Measurements from ENCODE around the gene SLC35A3. TPM values are rescaled to one million over a fixed set of nuclear protein-coding genes. Genes with fewer than 3 reads are reported as not detected.
"Not testable (repeated sequence)": the region's sequence is repeated elsewhere in the genome, so short reads cannot be mapped to it uniquely, and the experiment has no call there.

Gene SLC35A3
- total RNA-seq, 1 donor from 2014 or later: 12.9 TPM

DNA sequence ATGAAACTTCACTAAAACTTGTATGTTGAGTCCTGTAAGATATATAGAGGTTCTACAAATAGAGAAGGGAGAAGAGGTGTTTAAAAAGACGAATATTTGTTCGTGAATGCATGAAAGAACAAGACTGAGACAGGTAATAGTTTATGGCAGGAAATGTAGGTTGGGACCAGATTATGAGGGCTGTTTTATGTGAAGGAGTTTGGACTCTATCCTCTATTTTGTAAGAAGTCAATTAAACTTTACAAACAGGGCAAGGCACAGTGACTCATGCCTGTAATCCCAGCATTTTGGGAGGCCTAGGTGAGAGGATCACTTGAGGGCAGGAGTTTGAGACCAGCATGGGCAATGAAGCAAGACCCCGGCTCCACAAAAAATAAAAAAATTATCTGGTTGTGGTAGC is 5.7 kb downstream of the SLC35A3 start:
- no peak for DNase-seq (ENCODE audit: low read depth)
- TF ChIP-seq, protein P1, sequence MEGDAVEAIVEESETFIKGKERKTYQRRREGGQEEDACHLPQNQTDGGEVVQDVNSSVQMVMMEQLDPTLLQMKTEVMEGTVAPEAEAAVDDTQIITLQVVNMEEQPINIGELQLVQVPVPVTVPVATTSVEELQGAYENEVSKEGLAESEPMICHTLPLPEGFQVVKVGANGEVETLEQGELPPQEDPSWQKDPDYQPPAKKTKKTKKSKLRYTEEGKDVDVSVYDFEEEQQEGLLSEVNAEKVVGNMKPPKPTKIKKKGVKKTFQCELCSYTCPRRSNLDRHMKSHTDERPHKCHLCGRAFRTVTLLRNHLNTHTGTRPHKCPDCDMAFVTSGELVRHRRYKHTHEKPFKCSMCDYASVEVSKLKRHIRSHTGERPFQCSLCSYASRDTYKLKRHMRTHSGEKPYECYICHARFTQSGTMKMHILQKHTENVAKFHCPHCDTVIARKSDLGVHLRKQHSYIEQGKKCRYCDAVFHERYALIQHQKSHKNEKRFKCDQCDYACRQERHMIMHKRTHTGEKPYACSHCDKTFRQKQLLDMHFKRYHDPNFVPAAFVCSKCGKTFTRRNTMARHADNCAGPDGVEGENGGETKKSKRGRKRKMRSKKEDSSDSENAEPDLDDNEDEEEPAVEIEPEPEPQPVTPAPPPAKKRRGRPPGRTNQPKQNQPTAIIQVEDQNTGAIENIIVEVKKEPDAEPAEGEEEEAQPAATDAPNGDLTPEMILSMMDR (conservative IDR thresholded peaks at IDR 0.05; ENCODE audit: low read depth, low read length): no peak
- H3K4me3 ChIP-seq (ENCODE audit: low read depth, low read length): no peak overlapping the region

DNA sequence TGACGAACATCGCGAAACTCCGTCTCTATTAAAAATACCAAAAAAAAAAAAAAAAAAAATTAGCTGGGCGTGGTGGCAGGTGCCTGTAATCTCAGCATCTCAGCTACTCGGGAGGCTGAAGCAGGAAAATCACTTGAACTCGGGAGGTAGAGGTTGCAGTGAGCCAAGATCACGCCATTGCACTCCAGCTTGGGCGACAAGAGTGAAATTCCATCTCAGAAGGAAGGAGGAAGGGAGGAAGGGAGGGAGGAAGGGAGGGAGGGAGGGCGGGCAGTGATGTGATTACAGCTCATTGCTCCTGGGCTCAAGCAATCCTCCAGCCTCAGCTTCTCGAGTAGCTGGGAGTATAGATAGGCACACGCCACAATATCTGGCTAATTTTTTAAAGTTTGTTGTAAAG is 7.5 kb downstream of the SLC35A3 start:
- not testable (repeated sequence) for H3K4me3 ChIP-seq (ENCODE audit: low read depth, low read length); DNase-seq (ENCODE audit: low read depth)

DNA sequence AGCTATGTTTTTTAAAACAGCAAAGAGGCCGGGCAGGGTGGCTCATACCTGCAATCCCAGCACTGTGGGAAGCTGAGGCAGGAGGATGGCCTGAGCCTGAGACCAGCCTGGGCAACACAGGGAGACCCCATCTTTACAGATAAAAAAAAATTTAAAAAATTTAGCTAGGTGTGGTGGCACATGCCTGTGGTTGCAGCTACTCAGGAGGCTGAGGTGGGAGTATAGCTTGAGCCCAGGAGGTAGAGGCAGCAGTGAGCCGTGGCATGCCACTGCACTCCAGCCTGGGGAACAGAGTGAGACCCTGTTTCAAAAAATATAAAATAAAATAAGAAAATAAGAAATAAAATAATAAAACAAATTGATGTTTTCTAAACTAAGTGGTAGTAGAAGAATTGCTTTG is 8.4 kb downstream of the SLC35A3 start:
- no peak for DNase-seq (ENCODE audit: low read depth)
- H3K4me3 ChIP-seq (ENCODE audit: low read depth, low read length): no peak overlapping the region
- TF ChIP-seq, protein P1 (conservative IDR thresholded peaks at IDR 0.05; ENCODE audit: low read depth, low read length): no peak

DNA sequence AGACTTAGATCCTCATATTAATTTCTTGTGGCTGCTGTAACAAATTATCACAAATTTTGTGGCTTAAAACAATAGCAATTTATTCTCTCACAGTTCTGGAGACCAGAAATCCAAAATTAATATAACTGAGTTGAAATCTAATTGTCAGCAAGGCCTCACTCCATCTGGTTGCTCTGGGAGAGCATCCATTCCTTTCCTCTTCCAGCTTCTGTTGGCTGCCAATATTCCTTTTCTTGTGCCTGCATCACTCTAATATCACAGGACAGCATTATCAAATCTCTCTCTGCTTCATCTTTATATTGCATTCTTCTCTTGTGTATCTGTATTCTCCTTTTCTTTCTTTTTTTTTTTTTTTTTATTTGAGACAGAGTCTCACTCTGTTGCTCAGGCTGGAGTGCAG is 9.3 kb downstream of the SLC35A3 start:
- no peak overlapping the region for H3K4me3 ChIP-seq (ENCODE audit: low read depth, low read length)
- TF ChIP-seq, protein P1 (conservative IDR thresholded peaks at IDR 0.05; ENCODE audit: low read depth, low read length): no peak
- no peak for DNase-seq (ENCODE audit: low read depth)

DNA sequence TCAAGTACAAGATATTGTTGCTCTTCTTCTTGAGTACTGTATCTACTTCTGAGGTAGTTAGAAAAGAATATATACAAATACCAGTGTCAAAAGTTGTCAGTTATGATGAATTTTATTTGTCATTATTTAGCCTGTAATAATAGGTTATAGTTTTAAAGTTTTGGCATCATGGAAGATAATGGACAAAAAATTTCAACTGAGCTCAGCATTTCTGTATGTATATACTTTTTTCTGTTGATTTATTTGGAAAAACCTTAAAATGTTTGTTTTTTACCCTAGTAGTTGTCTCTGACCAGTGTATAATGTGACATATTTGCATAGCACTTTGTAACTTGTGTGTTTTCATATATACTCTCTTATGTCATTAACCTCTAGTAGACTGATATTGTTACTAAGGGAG is 11.1 kb downstream of the SLC35A3 start:
- no peak overlapping the region for H3K4me3 ChIP-seq (ENCODE audit: low read depth, low read length)
- no peak for DNase-seq (ENCODE audit: low read depth)
- TF ChIP-seq, protein P1 (conservative IDR thresholded peaks at IDR 0.05; ENCODE audit: low read depth, low read length): no peak

DNA sequence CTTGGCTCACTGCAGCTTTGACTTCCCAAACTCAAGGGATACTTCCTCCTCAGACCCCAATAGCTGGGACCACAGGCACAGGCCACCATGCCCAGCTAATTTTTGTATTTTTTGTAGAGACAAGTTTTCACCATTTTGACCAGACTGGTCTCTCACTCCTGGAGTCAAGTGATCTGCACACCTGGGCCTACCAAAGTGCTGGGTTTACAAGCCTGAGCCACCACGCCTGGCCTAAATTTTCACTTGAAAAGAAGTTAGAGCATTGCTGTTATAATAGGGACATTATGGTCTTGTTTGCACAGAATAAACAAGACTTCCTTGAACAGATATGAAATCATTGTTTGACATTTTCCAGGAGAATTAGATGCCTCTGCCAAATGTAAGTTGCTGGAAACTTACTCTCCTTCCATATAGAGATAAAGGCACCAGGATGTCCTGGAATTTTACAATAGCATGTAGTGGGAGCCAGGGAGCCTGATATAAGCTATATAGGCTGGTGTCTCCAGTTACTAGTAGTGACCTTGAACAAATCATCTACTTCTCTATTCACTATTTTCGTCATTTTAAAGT is 16.9 kb downstream of the SLC35A3 start:
- TF ChIP-seq, protein P1 (conservative IDR thresholded peaks at IDR 0.05; ENCODE audit: low read depth, low read length): no peak
- no peak overlapping the region for H3K4me3 ChIP-seq (ENCODE audit: low read depth, low read length)

DNA sequence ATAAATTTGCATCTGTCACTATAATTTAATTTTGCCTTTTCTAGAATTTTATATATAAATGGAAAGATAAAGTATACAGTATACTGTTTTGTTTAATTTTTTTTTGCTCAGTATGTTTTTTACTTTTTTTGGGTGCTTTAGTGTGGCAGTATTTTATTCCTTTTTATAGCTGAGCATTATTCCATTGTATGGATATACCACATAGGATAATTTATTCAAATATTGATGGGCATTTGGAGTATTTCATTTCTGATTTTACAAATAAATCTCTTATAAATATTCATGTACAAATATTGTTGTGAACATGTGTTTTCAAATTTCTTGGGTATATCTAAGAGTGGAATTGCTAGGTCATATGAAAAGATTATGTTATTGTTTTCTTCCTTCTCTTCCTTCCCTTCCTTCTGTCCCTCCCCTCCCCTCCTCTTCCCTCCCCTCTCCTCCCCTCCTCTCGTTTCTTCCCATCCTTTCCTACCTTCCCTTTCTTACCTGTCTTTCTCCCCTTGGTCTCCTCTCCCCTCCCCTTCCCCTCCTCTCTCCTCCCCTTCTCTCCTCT is 18.5 kb downstream of the SLC35A3 start:
- no peak overlapping the region for H3K4me3 ChIP-seq (ENCODE audit: low read depth, low read length)
- TF ChIP-seq, protein P1 (conservative IDR thresholded peaks at IDR 0.05; ENCODE audit: low read depth, low read length): no peak
- DNase-seq (ENCODE audit: low read depth): no peak

More for the DNA sequence above, 16.9 kb downstream of the SLC35A3 start:
- no peak for DNase-seq (ENCODE audit: low read depth)

Measured in epithelial cell of proximal tubule (primary cell).